ENCODE data around the gene KDM5B.
"Not testable (repeated sequence)": the region's sequence is repeated elsewhere in the genome, so short reads cannot be mapped to it uniquely, and the experiment has no call there.

KDM5B gene

DNA sequence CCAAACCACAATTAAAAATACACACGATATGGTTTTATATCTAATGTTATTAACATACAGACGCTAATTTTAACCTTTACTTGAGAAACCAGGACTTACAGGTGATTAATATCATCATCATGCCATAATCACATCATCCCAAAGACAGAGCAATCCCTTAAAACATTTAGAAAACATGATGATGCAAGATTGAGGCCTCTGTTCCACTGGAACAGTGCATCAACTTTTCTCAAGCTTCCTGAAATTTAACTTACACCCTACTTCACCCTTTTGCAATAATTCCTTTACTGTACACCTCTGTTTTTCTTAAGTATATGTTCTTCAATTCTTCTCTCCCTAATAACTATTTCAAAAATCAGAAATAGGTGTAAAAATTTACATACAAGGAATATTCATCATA, 38.1 kb downstream of the KDM5B start:
- TF ChIP-seq TAF1 (IDR thresholded peaks at IDR 0.05; ENCODE audit: borderline replicate concordance, low read depth, low read length) (no peak), POLR2AphosphoS5 (IDR thresholded peaks at IDR 0.05; ENCODE audit: low read depth, low read length) (no peak), POLR2A (IDR thresholded peaks at IDR 0.05; ENCODE audit: low read depth, low read length) (no peak)
- DNase-seq (ENCODE audit: insufficient read length) (no peak), FAIRE-seq (no peak)

DNA sequence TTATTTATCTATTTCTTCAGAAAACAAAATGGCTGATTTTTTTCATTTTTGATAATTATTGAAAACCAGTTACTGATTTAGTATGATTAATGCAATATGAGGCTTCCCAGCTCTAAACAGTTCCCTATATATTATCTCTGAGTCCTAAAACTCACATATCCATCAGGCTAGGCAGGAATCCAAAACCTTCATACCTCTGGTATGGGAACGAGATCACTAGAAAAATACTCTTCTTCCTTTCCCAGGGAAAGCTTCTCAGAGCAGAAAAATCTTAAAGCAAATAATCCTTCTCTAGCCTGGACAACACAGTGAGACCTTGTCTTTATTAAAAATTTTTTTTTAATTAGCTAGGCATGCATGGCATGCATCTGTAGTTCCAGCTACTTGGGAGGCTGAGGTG, 42.5 kb downstream of the KDM5B start:
- FAIRE-seq (no peak), DNase-seq (ENCODE audit: insufficient read length) (no peak)
- TF ChIP-seq TAF1 (IDR thresholded peaks at IDR 0.05; ENCODE audit: borderline replicate concordance, low read depth, low read length) (no peak), POLR2AphosphoS5 (IDR thresholded peaks at IDR 0.05; ENCODE audit: low read depth, low read length) (no peak), POLR2A (IDR thresholded peaks at IDR 0.05; ENCODE audit: low read depth, low read length) (no peak)

DNA sequence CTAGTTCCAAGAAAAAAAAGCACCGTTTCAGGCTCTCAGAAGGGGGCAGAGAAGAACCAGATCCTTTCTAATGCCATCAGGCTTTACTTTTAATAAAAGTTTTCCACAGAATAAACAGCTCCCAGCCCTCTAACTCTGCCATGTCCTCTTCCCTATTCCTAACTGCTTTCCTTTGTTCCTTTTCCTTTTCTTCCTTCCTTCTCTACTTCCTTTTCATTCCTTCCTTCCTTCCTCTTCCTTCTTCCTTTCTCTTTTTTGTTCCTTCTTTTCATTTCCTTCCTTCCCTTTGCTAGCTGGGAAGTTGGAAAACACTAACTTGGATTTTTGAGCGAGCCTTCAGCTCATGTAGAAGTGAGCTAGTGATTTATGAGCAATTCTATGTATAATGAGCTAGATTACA, 46.2 kb downstream of the KDM5B start:
- no peak for TF ChIP-seq TAF1 (IDR thresholded peaks at IDR 0.05; ENCODE audit: borderline replicate concordance, low read depth, low read length)
- TF ChIP-seq POLR2A (IDR thresholded peaks at IDR 0.05; ENCODE audit: low read depth, low read length): no peak
- no peak for TF ChIP-seq POLR2AphosphoS5 (IDR thresholded peaks at IDR 0.05; ENCODE audit: low read depth, low read length)
- FAIRE-seq: no peak
- DNase-seq (ENCODE audit: insufficient read length): no peak

DNA sequence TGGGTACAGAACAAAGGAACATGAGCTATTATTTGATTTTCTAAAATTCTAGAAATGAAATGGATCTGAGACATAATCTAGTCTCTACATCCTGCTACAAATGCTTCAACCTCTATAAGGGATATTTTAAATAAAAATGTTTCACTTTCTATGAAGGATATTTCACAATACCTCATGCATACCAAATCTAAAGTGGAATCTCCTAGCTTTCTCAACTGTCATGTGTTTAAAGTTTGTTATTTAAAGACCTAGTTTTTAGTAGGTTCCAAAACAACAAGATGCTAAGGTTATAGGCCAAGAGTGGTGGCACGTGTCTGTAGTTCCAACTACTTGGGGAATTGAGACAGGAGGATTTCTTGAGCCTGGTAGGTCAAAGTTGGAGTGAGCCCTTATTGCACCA, 47.6 kb downstream of the KDM5B start:
- no peak for FAIRE-seq
- TF ChIP-seq TAF1 (IDR thresholded peaks at IDR 0.05; ENCODE audit: borderline replicate concordance, low read depth, low read length) (no peak), POLR2AphosphoS5 (IDR thresholded peaks at IDR 0.05; ENCODE audit: low read depth, low read length) (no peak), POLR2A (IDR thresholded peaks at IDR 0.05; ENCODE audit: low read depth, low read length) (no peak)

DNA sequence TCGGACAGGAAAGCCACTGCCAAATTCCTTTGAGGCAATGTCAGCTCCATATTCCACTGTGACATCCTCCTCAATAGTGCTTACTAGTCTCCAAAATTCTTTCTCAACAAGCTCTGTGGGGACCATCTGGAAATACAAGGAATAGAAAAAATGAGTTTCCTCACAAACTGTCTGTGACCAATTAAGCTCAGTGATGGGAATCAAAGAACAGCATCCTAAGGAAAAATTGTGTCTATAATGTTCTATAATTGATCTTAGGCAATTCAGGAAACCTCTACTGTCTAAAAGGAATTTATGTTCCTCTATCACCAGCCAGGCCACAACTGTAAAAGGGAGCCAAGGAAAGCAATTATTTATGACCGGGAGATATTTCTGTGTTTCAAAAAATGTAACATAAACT, 51.8 kb downstream of the KDM5B start:
- FAIRE-seq (no peak), DNase-seq (ENCODE audit: insufficient read length) (no peak)
- TF ChIP-seq POLR2A (IDR thresholded peaks at IDR 0.05; ENCODE audit: low read depth, low read length) (no peak), TAF1 (IDR thresholded peaks at IDR 0.05; ENCODE audit: borderline replicate concordance, low read depth, low read length) (no peak), POLR2AphosphoS5 (IDR thresholded peaks at IDR 0.05; ENCODE audit: low read depth, low read length) (no peak)

More for the DNA sequence above, 47.6 kb downstream of the KDM5B start:
- DNase-seq (ENCODE audit: insufficient read length): no peak

DNA sequence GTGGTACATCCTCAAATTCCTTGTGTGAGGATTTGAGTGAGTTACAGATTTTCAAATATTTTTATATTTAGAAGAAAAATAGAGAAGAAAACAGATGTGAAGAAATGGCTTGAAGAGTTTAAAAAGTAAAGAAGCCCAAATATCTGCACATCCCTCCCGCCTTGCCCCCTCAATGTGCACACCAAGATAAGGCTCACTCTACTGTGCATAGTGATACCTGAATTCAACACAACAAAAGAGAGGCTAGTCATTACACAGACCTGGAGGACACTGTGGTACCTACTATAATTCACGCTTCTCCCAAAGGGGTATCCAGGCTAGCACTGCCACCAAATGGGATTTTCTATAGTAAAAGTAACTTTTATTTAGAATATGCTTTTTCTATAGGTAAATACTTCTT, 53.9 kb downstream of the KDM5B start:
- FAIRE-seq: no peak
- TF ChIP-seq POLR2A (IDR thresholded peaks at IDR 0.05; ENCODE audit: low read depth, low read length) (no peak), POLR2AphosphoS5 (IDR thresholded peaks at IDR 0.05; ENCODE audit: low read depth, low read length) (no peak), TAF1 (IDR thresholded peaks at IDR 0.05; ENCODE audit: borderline replicate concordance, low read depth, low read length) (no peak)
- DNase-seq (ENCODE audit: insufficient read length): no peak

DNA sequence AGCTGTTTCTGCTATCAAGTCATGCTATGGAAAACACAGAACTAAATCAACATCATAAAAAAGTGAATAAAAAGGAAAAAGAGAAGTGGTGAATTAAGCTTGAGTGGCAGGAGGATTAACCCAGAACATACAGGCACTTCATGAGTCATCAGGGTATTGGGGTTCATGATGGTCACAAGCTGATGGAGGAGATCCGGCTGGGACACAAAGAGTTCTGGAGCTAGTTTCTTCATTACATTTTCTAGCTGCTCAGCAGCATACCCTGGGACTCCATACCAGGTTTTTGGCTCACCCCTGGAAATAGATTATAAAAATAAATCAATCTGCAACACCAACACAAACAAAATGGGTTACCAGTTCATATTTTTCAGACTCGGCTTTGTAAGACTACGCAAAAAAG, 55.4 kb downstream of the KDM5B start:
- DNase-seq (ENCODE audit: insufficient read length): no peak
- no peak for TF ChIP-seq POLR2A (IDR thresholded peaks at IDR 0.05; ENCODE audit: low read depth, low read length)
- no peak for TF ChIP-seq POLR2AphosphoS5 (IDR thresholded peaks at IDR 0.05; ENCODE audit: low read depth, low read length)
- no peak for TF ChIP-seq TAF1 (IDR thresholded peaks at IDR 0.05; ENCODE audit: borderline replicate concordance, low read depth, low read length)
- FAIRE-seq: no peak

DNA sequence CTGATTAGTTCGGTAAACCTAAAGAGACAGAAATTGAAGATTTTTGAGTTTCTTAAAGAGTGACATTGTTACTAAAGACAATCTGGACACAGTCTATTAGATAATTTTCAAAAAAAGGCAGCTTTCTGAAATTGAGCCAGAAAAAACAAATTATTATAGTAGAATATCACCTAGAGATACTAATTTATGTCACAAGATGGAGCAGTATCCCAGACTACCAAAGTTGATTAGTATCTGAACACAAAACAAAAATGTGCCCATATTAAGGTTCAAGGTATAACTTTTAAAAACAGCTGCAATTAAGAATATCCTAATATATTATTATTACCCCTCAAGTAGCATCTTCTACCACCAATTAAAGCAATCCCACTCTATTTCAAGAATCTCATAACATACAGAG, 57.5 kb downstream of the KDM5B start:
- no peak for TF ChIP-seq POLR2AphosphoS5 (IDR thresholded peaks at IDR 0.05; ENCODE audit: low read depth, low read length)
- no peak for TF ChIP-seq TAF1 (IDR thresholded peaks at IDR 0.05; ENCODE audit: borderline replicate concordance, low read depth, low read length)
- TF ChIP-seq POLR2A (IDR thresholded peaks at IDR 0.05; ENCODE audit: low read depth, low read length): no peak
- no peak for DNase-seq (ENCODE audit: insufficient read length)
- no peak for FAIRE-seq

DNA sequence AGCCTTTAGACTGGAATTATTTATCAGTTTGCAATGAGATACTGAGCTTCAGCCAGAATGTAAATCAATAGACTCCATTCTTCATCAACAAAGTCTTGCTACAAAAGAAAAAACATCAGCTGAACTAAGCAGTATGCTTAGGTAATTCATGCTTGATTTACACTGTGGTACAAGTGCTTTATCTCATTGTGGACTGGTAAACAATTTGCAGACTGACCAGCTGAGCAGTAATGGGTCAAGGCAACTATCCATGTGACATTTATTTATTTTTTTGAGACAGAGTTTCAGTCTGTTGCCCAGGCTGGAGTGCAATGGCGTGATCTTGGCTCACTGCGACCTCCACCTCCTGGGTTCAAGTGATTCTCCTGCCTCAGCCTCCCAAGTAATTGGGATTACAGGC, 58.2 kb downstream of the KDM5B start:
- no peak for TF ChIP-seq POLR2A (IDR thresholded peaks at IDR 0.05; ENCODE audit: low read depth, low read length)
- no peak for TF ChIP-seq TAF1 (IDR thresholded peaks at IDR 0.05; ENCODE audit: borderline replicate concordance, low read depth, low read length)
- no peak for TF ChIP-seq POLR2AphosphoS5 (IDR thresholded peaks at IDR 0.05; ENCODE audit: low read depth, low read length)
- FAIRE-seq: no peak
- DNase-seq (ENCODE audit: insufficient read length): no peak

DNA sequence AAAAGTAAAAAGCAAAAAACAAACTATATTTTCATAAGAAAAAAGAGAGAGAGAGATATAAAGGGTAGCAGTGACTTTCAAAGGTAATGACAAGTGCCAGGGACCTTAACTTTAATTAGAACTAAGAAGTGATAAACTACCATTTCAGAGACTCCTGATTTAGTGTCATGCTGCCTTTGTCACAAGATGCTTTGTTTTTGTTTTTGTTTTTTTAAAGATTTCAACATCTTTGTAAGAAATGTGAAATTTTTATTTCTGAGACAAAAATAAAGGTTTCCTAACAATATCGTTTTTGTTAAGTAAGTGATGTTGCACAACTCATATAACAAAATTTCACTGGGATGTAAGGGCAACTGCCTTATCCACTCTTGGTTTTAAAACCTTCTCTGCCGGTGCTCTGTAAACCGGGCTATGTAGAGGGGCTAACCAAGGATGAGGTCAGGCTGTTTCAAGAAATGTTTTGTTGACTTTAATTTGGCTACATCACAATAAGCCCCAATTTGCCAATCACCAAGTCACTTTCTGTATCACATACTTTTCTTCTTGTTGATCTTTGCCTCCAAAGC, 62.8 kb downstream of the KDM5B start:
- DNase-seq (ENCODE audit: insufficient read length) (no peak), FAIRE-seq (no peak)
- no peak for TF ChIP-seq TAF1 (IDR thresholded peaks at IDR 0.05; ENCODE audit: borderline replicate concordance, low read depth, low read length)
- TF ChIP-seq POLR2AphosphoS5 (IDR thresholded peaks at IDR 0.05; ENCODE audit: low read depth, low read length): no peak
- no peak for TF ChIP-seq POLR2A (IDR thresholded peaks at IDR 0.05; ENCODE audit: low read depth, low read length)

DNA sequence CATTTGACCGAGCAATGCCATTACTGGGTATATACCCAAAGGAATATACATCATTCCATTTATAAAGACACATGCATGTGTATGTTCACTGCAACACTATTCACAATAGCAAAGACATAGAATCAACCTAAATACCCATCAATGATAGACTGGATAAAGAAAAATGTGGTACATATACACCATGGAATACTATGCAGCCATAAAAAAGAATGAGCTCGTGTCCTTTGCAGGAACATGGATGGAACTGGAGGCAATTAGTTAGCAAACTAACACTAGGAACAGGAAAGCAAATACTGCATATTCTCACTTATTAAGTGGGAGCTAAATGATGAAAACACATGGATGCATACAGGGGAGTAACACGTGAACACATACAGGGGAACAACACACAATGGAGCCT, 63.5 kb downstream of the KDM5B start:
- not testable (repeated sequence) for FAIRE-seq; DNase-seq (ENCODE audit: insufficient read length)

DNA sequence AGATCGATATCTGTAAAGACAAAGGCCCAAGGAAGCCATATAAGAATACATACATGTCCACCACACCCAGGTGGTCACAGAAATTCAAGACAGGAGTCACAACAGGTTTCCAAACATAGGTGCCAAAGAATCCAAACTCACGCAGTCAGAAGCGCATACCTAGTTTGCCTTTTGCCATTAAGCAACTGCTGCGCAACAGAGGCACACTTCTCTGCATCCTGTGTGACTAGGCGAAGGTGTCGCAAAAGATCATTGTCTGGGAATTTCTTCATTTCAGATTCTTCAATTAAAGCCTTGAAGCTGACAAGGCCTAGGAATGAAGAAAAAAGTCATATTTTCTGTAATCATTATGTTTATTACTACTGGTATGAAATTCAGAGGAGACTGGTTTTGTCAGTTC, 65.7 kb downstream of the KDM5B start:
- FAIRE-seq: no peak
- no peak for TF ChIP-seq POLR2A (IDR thresholded peaks at IDR 0.05; ENCODE audit: low read depth, low read length)
- no peak for TF ChIP-seq POLR2AphosphoS5 (IDR thresholded peaks at IDR 0.05; ENCODE audit: low read depth, low read length)
- TF ChIP-seq TAF1 (IDR thresholded peaks at IDR 0.05; ENCODE audit: borderline replicate concordance, low read depth, low read length): no peak
- DNase-seq (ENCODE audit: insufficient read length): no peak

DNA sequence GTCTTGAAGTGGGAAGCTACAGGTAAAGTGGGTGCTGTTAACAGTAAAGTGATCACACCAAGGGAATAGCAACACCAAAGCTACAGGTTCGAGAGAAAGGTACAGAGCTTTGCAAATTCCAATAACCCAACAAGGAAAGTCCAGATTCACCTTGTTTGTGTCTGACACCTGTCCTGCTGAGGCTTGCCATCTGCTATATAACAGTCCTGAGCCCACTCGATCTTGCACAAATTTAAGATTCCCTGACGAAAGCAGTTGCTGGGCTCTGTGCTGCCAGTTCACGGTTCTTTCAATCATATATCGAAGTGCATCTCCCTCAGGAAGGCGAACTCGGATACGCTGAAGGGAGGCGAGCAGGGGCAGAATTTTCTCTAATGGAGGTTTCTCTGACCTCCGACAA, 75.0 kb downstream of the KDM5B start:
- TF ChIP-seq POLR2AphosphoS5 (IDR thresholded peaks at IDR 0.05; ENCODE audit: low read depth, low read length) (no peak), POLR2A (IDR thresholded peaks at IDR 0.05; ENCODE audit: low read depth, low read length) (no peak), TAF1 (IDR thresholded peaks at IDR 0.05; ENCODE audit: borderline replicate concordance, low read depth, low read length) (no peak)
- FAIRE-seq (no peak), DNase-seq (ENCODE audit: insufficient read length) (no peak)

Data from GM12892 (cell line).